ENCODE measurements around the gene HEMK1.

The HEMK1 gene

DNA sequence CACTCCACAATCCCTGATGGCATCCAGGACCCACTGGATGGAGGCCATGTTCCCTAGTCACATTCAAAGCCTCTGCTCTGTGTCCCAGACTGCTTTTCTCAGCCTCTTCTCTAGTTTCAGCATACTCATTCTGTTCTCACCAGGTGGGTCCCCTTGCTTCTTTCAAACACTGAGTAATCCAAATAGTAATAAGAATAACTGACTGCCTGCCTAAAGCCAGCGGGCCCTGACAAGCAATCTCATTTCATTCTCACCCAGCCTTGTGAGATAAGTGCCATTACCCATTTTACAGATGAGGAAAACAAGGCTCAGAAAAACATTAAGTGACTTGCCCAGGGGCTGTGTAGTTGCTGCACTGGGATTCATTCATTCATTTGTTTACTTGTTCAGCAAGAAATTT is 73.1 kb downstream of the HEMK1 start:
- no peak for DNase-seq (ENCODE audit: low spot score)

- DNase-seq (ENCODE audit: low spot score) = no peak
These were observed 75.2 kb downstream of the HEMK1 start for GRCh38 chr3:50644561-50644960.

GRCh38 chr3:50645378-50645777 is 76.1 kb downstream of the HEMK1 start:
- no peak for DNase-seq (ENCODE audit: low spot score)

All from CD4-positive, alpha-beta T cell treated with Interleukin-2 at 100 ng/mL for 4 hours (primary cell).